ENCODE measurements around the gene SLC26A11.

The SLC26A11 gene

DNA sequence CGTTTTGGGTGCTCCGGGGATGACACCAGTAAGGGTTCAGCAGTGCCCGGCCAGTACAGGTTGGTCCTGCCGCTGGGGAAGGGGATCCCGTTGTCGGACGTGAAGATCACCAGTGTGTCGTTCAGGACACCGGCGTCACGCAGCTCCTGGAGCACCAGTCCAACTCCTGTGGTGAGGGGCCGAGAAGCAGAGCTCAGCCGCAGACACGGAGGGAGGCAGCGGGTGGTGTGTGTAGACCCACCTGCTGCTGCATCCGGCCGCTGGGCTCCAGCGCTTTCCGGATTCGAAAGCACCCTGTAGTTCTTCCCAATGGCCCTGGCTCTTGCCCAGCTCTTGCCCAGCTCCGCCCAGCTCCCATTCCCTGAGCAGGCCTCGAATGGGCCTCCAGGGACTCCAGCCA is 8.1 kb upstream of the SLC26A11 start:
- no peak overlapping the region for H3K4me3 ChIP-seq (ENCODE audit: low read depth, low read length)
- TF ChIP-seq, protein P1, sequence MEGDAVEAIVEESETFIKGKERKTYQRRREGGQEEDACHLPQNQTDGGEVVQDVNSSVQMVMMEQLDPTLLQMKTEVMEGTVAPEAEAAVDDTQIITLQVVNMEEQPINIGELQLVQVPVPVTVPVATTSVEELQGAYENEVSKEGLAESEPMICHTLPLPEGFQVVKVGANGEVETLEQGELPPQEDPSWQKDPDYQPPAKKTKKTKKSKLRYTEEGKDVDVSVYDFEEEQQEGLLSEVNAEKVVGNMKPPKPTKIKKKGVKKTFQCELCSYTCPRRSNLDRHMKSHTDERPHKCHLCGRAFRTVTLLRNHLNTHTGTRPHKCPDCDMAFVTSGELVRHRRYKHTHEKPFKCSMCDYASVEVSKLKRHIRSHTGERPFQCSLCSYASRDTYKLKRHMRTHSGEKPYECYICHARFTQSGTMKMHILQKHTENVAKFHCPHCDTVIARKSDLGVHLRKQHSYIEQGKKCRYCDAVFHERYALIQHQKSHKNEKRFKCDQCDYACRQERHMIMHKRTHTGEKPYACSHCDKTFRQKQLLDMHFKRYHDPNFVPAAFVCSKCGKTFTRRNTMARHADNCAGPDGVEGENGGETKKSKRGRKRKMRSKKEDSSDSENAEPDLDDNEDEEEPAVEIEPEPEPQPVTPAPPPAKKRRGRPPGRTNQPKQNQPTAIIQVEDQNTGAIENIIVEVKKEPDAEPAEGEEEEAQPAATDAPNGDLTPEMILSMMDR (IDR thresholded peaks at IDR 0.05; ENCODE audit: control insufficient read depth, extremely low read depth, insufficient read depth), result no peak
- no peak for DNase-seq (ENCODE audit: low read depth)

DNA sequence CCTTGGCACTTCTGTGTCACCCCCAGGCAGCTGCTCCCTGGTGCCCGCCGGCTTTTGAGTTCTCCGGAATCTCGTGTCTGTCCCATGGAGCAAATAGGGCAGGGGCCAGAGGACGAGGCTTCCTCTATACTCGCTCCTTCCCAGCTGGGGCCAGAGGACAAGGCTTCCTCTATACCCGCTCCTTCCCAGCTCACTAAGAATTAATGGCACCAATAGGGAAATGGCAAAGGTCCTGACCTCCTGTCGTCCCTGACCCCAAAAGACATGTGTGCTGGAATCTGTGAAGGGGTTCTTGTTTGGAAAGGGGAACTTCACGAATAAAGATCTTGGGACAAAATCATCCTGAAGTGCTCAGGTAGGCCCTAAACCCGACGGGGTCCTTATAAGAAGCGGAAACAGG is 7.7 kb upstream of the SLC26A11 start:
- TF ChIP-seq, protein P1 (IDR thresholded peaks at IDR 0.05; ENCODE audit: control insufficient read depth, extremely low read depth, insufficient read depth), result no peak
- no peak for DNase-seq (ENCODE audit: low read depth)

DNA sequence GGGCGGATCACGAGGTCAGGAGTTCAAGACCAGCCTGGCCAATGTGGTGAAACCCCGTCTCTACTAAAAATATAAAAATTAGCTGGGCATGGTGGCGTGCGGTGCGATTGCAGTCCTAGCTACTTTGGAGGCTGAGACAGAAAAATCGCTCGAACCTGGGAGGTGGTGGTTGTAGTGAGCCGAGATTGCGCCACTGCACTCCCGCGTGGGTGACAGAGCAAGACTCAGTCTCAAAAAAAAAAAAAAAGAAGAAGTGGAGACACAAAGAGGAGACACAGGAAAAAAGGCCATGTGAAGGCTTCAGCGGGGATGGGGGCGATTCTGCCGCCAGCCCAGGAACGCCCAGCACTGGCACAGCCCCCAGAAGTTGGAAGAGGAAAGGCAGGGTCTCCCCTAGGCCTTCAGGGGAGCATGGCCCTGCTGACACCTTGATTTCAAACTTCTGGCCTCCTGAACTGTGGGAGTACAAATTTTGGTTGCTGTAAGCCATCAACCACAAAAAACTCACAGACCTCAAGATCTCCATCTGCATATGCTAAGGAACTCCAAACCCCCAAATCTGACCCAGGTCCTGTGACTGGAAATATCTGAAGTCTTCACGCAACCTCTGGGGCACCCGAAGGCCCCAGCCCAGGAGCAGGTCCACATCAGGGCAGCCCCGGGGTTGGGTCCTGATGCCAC is 7.1 kb upstream of the SLC26A11 start:
- no peak overlapping the region for H3K4me3 ChIP-seq (ENCODE audit: low read depth, low read length)
- no peak for DNase-seq (ENCODE audit: low read depth)
- TF ChIP-seq, protein P1 (IDR thresholded peaks at IDR 0.05; ENCODE audit: control insufficient read depth, extremely low read depth, insufficient read depth), result no peak

More for the DNA sequence above, 7.7 kb upstream of the SLC26A11 start:
- H3K4me3 ChIP-seq (ENCODE audit: low read depth, low read length), result no peak overlapping the region

DNA sequence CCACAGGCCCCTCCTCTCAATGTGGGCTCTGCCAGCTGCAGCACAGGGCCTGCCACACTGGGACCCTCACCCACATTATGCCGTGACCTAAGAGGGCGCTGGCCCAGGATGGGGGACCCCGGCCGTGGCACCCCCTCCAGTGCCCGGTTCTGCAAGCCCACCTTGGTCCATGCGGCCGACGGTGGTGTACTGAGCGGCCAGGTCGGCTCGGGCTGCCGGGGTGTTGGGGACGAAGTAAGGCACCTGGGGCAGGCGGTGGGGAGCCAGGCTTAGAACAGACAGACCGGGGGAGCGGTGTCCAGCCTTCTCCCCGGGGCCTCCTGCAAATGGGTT is 6.6 kb upstream of the SLC26A11 start:
- no peak for DNase-seq (ENCODE audit: low read depth)
- no peak overlapping the region for H3K4me3 ChIP-seq (ENCODE audit: low read depth, low read length)
- TF ChIP-seq, protein P1 (IDR thresholded peaks at IDR 0.05; ENCODE audit: control insufficient read depth, extremely low read depth, insufficient read depth), result no peak

DNA sequence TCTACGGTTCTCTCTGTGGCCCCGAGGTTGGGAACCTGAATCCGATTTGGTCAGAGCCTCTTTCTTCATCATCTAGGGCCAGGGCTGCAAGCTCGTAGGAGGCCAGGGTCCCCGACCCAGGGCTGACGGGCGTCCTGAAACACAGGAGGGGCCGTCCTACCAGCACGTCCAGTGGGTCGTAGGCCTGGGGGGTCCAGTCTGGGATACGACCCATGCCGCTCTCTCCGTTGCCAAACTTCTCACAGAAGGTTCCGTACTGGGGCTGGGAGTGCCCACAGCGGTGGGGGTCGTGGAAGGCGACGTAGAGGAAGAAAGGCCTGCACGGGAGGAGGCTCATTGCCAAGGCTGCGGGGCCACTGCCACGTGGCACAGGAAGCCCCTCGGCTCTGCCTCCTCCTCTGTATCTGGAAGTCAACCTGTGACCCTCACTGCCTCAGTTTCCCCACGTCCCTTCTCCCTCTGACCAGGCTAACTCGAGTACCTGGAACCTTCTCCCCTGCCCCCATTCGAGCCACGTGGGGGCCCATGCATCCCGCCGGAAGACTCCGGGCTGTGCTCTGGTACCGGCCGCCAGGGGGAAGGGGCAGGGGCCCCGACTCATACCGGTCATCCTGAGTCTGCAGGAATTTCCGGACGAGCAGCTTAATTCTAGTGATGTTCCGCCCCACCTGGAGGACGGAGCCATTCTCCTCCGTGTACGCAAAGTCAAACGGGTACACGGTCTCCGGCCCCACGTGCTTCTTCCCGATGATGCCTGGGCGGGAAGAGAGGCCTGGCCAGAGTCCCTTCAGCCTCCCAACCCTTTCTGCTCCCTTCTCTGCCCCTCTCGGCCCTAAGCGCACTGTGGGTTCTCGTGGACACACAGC is 6.0 kb upstream of the SLC26A11 start:
- TF ChIP-seq, protein P1 (IDR thresholded peaks at IDR 0.05; ENCODE audit: control insufficient read depth, extremely low read depth, insufficient read depth), result no peak
- no peak for DNase-seq (ENCODE audit: low read depth)
- no peak overlapping the region for H3K4me3 ChIP-seq (ENCODE audit: low read depth, low read length)

DNA sequence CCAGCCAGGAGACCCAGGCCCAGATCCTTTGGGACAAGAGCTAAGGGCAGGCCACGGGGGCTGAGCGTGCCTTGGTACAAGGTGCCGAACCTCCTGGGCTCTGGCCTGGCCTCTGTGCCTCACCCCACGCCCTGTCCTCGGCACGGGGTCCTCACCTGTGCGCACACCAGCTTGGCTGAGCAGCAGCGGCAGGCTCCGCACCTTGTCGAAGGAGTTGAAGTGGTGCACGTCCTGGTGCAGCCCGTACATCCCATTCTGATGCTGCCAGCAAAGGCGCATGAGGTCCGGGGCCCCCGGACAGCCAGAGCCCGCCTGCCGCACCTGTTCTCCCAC is 5.4 kb upstream of the SLC26A11 start:
- no peak for DNase-seq (ENCODE audit: low read depth)
- no peak overlapping the region for H3K4me3 ChIP-seq (ENCODE audit: low read depth, low read length)
- TF ChIP-seq, protein P1 (IDR thresholded peaks at IDR 0.05; ENCODE audit: control insufficient read depth, extremely low read depth, insufficient read depth), result no peak
